Keratinocyte (primary cell): Measurements from ENCODE around the gene BCO1. TPM values are rescaled to one million over a fixed set of nuclear protein-coding genes. Genes with fewer than 3 reads are reported as not detected.

Experiments used
- DNase-seq: peaks from one replicate; pipeline ENCODE4 v3.0.0-alpha.2; 2011; ENCODE audit warnings: low read depth, missing footprints, low spot score
- FAIRE-seq: peaks from 2 replicates; lab custom pipeline; 2011; peaks lifted over from hg19 to GRCh38; lab: Jason Lieb, UNC
- H2AFZ ChIP-seq: 2 replicates; pipeline ENCODE4 v1.6.0; 2012; ENCODE audit warnings: low read length, control low read depth, inconsistent platforms; ENCODE audit not compliant: control insufficient read depth
- H3K27ac ChIP-seq: 2 replicates; pipeline ENCODE4 v1.5.1; 2011; ENCODE audit warnings: low read length; ENCODE audit not compliant: control insufficient read depth, insufficient read depth
- H3K27me3 ChIP-seq: 3 replicates; pipeline ENCODE4 v1.6.0; 2011; ENCODE audit warnings: low read length; ENCODE audit not compliant: control insufficient read depth, insufficient read depth; ENCODE audit errors: extremely low read depth
- H3K36me3 ChIP-seq, 2 experiments: 2 replicates in 1 of 2; 3 replicates in 1 of 2; pipeline ENCODE4 v1.5.1; 2011; ENCODE audit warnings: low read length in 2 of 2, mild to moderate bottlenecking in 1 of 2; ENCODE audit not compliant: control insufficient read depth in 2 of 2, insufficient read depth in 2 of 2; ENCODE audit errors: extremely low read depth in 1 of 2
- H3K4me1 ChIP-seq: 3 replicates; pipeline ENCODE4 v1.5.1; 2011; ENCODE audit warnings: low read length; ENCODE audit not compliant: control insufficient read depth, insufficient read depth; ENCODE audit errors: extremely low read depth
- H3K4me2 ChIP-seq: 3 replicates; pipeline ENCODE4 v1.6.0; 2011; ENCODE audit warnings: low read depth, low read length; ENCODE audit not compliant: control insufficient read depth, insufficient read depth; ENCODE audit errors: extremely low read depth
- H3K4me3 ChIP-seq, 3 experiments: fragments of 200-600 bp in 1 of 3; sonication (generic) in 1 of 3; 2 replicates in 2 of 3; 3 replicates in 1 of 3; pipeline ENCODE4 v1.5.1; 2011 to 2016; ENCODE audit warnings: low read length in 3 of 3, mild to moderate bottlenecking in 3 of 3, control low read depth in 2 of 3, inconsistent platforms in 1 of 3, low read depth in 1 of 3, mixed read lengths in 1 of 3, mixed run types in 1 of 3, moderate library complexity in 1 of 3; ENCODE audit not compliant: control insufficient read depth in 2 of 3, insufficient read depth in 2 of 3; ENCODE audit errors: extremely low read depth in 1 of 3
- H3K79me2 ChIP-seq: 2 replicates; pipeline ENCODE4 v1.6.0; 2012; ENCODE audit warnings: low read length; ENCODE audit not compliant: control insufficient read depth, insufficient read depth
- H3K9ac ChIP-seq: 3 replicates; pipeline ENCODE4 v1.6.0; 2011; ENCODE audit warnings: low read length; ENCODE audit not compliant: control insufficient read depth, insufficient read depth; ENCODE audit errors: extremely low read depth
- H3K9me1 ChIP-seq: 3 replicates; pipeline ENCODE4 v1.6.0; 2011; ENCODE audit warnings: low read length; ENCODE audit not compliant: control insufficient read depth, insufficient read depth; ENCODE audit errors: extremely low read depth
- H3K9me3 ChIP-seq: 2 replicates; pipeline ENCODE4 v1.5.1; 2012; ENCODE audit warnings: low read depth, low read length; ENCODE audit not compliant: control insufficient read depth
- H4K20me1 ChIP-seq: 3 replicates; pipeline ENCODE4 v1.6.0; 2011; ENCODE audit warnings: low read length; ENCODE audit not compliant: control insufficient read depth, insufficient read depth; ENCODE audit errors: extremely low read depth
- CTCF ChIP-seq, 3 experiments: IDR thresholded peaks in 1 of 3; conservative IDR thresholded peaks in 1 of 3; optimal IDR thresholded peaks in 1 of 3; 2 replicates in 2 of 3; 3 replicates in 1 of 3; pipeline versions ENCODE3 to v1.5.1; 2011; ENCODE audit warnings: low read length in 3 of 3, mild to moderate bottlenecking in 3 of 3, moderate library complexity in 2 of 3, control low read depth in 1 of 3, inconsistent platforms in 1 of 3; ENCODE audit not compliant: insufficient read depth in 2 of 3; ENCODE audit errors: extremely low read depth in 1 of 3
- EZH2 ChIP-seq: IDR thresholded peaks from one replicate; pipeline ENCODE4 v1.6.1; 2012; ENCODE audit warnings: inconsistent platforms, mild to moderate bottlenecking, low read length, moderate library complexity
- dilution Hi-C: fragments of 300-500 bp; cut with MboI; formaldehyde crosslinking; loops from one replicate; pipeline ENCODE4 v1.7.0; 2020; ENCODE audit warnings: low sequenced_read_pairs; ENCODE audit not compliant: extremely low pct_ligation_motif_present
- polyA plus RNA-seq, 5 experiments: library from polyadenylated mRNA; depleted of rRNA in 3 of 5; stranded (reverse) in 3 of 5; stranded (forward) in 1 of 5; unstranded in 1 of 5; fragments of >200 nt; gene quantifications; 1 replicate in 1 of 5; 2 replicates in 3 of 5; 3 replicates in 1 of 5; pipeline versions ENCODE4 v1.2.1 to v1.2.3, GENCODE V29; 2011 to 2012; ENCODE audit warnings: missing spikeins in 2 of 5, low read depth in 1 of 5, low replicate concordance in 1 of 5

BCO1 gene
- polyA plus RNA-seq, 1 donor (not counting 4 experiments of a cell fraction or from before 2014, with no cell fraction given) = 0.07 TPM

GRCh38 chr16:81329947-81330346 is 91.5 kb downstream of the BCO1 start:
- peaks cover 51% of the 10 kb centered on the region for H3K79me2 ChIP-seq
- no peak overlapping the region for H3K27ac ChIP-seq
- FAIRE-seq = no peak
- TF ChIP-seq EZH2 (no peak), CTCF (optimal IDR thresholded peaks at IDR 0.05 in 1 of 3, IDR thresholded peaks at IDR 0.05 in 1 of 3, conservative IDR thresholded peaks at IDR 0.05 in 1 of 3; ENCODE audit: extremely low read depth in 1 of 3, insufficient read depth in 2 of 3, low read length in 3 of 3) (no peak)
- no peaks in the 10 kb centered on the region for H3K27me3 ChIP-seq
- no peak for DNase-seq
- no peaks in the 10 kb centered on the region for H4K20me1 ChIP-seq
- no peak overlapping the region for H3K4me2 ChIP-seq
- H3K36me3 ChIP-seq = peaks cover 0 to 2% of the 10 kb centered on the region in 2 experiments
- dilution Hi-C loops = no loop called here
- peaks cover 25% of the 10 kb centered on the region for H3K4me1 ChIP-seq
- H3K9me1 ChIP-seq = no peaks in the 10 kb centered on the region
- H3K4me3 ChIP-seq = no peak overlapping the region
- no peak overlapping the region for H2AFZ ChIP-seq
- H3K9ac ChIP-seq = no peak overlapping the region
- H3K9me3 ChIP-seq = no peaks in the 10 kb centered on the region

DNA sequence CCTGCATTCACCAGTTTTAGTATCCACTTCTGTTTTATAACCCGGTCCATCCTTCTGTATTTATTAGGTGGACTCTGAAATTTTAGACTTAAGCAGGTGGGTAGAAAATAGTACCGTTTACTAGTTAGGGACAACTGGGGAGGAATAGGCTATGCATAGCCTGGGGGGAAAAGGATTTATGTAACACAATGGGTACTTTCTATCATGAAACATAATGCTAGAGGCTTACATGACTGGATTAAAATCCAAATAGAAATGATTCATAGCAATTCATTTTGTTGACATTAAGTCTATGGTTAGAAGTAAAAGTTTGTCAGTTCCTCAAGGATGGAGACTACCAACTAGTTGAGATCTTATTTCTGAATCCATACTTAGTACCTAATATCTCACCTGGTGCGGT is 94.9 kb downstream of the BCO1 start:
- TF ChIP-seq CTCF (optimal IDR thresholded peaks at IDR 0.05 in 1 of 3, IDR thresholded peaks at IDR 0.05 in 1 of 3, conservative IDR thresholded peaks at IDR 0.05 in 1 of 3; ENCODE audit: extremely low read depth in 1 of 3, insufficient read depth in 2 of 3, low read length in 3 of 3) (no peak), EZH2 (no peak)
- H3K4me3 ChIP-seq = no peak overlapping the region
- H3K27ac ChIP-seq = no peak overlapping the region
- dilution Hi-C loops = no loop called here
- no peak overlapping the region for H2AFZ ChIP-seq
- H3K9ac ChIP-seq = no peak overlapping the region
- H4K20me1 ChIP-seq = no peaks in the 10 kb centered on the region
- H3K9me1 ChIP-seq = no peaks in the 10 kb centered on the region
- FAIRE-seq (no peak), DNase-seq (no peak)
- peaks cover 13% of the 10 kb centered on the region for H3K4me1 ChIP-seq
- H3K4me2 ChIP-seq = no peak overlapping the region
- H3K9me3 ChIP-seq = no peaks in the 10 kb centered on the region
- peaks cover 38% of the 10 kb centered on the region for H3K79me2 ChIP-seq
- peaks cover 0 to 2% of the 10 kb centered on the region in 2 experiments for H3K36me3 ChIP-seq
- H3K27me3 ChIP-seq = no peaks in the 10 kb centered on the region
